ENCODE results near the gene MAP2K2.
"Not testable (repeated sequence)": the region's sequence is repeated elsewhere in the genome, so short reads cannot be mapped to it uniquely, and the experiment has no call there.

The MAP2K2 gene

DNA sequence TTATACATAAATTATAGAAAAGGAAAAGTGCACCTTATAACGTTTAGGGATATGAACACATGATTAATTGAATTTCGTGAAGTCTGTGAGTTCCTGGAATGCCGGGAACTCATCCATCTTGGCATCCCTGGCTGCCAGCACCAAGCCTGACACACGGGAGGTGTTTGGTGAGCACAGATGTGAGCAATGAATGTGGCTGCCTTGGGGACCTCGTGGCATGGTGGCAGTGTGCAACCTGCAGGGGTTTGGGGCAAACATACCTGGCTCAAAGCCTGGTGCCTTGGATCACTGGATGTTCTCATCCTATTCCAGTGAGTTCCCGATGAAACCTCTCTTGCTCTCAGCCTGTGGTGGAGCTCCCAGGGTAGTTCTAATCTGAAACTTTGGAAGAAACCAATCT lies 10.4 kb upstream of the MAP2K2 start:
- no peak overlapping the region for H3K27ac ChIP-seq (ENCODE audit: low read length)
- no peaks in the 10 kb centered on the region for H3K9me3 ChIP-seq (ENCODE audit: insufficient read depth, low read length)
- H4K20me1 ChIP-seq (ENCODE audit: insufficient read depth, low read length): no peaks in the 10 kb centered on the region
- peaks cover 12% of the 10 kb centered on the region for H3K27me3 ChIP-seq (ENCODE audit: low read depth, low read length)
- no peaks in the 10 kb centered on the region for H3K36me3 ChIP-seq (replicated peaks; ENCODE audit: low read depth, low read length)
- no peak overlapping the region for H3K4me3 ChIP-seq (ENCODE audit: low read length)
- H3K9ac ChIP-seq (ENCODE audit: low read length): no peak overlapping the region
- no peaks in the 10 kb centered on the region for H3K79me2 ChIP-seq (ENCODE audit: low read length)
- no peak overlapping the region for H2AFZ ChIP-seq (ENCODE audit: low read depth, low read length)
- H3K4me1 ChIP-seq (ENCODE audit: low read length): peaks cover 11% of the 10 kb centered on the region
- no peak for TF ChIP-seq EZH2phosphoT487 (IDR thresholded peaks at IDR 0.05; ENCODE audit: low read depth)
- TF ChIP-seq, protein P1, sequence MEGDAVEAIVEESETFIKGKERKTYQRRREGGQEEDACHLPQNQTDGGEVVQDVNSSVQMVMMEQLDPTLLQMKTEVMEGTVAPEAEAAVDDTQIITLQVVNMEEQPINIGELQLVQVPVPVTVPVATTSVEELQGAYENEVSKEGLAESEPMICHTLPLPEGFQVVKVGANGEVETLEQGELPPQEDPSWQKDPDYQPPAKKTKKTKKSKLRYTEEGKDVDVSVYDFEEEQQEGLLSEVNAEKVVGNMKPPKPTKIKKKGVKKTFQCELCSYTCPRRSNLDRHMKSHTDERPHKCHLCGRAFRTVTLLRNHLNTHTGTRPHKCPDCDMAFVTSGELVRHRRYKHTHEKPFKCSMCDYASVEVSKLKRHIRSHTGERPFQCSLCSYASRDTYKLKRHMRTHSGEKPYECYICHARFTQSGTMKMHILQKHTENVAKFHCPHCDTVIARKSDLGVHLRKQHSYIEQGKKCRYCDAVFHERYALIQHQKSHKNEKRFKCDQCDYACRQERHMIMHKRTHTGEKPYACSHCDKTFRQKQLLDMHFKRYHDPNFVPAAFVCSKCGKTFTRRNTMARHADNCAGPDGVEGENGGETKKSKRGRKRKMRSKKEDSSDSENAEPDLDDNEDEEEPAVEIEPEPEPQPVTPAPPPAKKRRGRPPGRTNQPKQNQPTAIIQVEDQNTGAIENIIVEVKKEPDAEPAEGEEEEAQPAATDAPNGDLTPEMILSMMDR (IDR thresholded peaks at IDR 0.05; ENCODE audit: low read depth, low read length): no peak
- H3K4me2 ChIP-seq (ENCODE audit: low read length): no peak overlapping the region

DNA sequence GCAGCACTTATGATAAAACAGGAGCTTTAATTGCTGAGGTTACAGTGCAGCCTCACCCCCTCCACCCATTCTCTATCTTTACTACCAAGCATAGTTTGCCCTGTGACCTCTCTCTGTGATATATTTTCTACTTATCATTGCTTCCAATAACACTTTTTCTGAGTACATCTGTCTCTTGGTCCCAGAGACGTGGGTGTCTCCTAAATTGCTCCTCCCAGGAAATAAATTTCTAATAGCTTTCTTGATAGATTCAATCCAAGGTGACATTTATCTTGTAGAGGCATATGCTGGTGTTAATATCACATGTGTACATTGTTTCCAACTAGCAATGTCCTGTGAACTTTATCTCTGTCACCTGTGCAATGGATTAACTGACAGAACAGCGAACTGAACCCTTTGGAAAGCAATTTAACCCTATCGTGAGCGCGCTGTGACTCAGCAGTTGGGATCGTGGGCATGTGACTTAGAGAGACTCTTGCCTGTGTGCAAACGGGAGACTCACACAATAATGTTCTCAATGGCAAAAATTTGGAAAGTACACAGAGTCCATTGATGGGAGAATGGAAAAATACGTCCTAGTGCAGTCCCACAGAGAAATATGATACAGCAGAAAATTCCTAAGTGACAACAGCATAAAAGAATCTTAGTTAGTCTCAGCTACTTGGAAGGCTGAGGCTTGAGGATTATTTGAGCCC lies 7.0 kb upstream of the MAP2K2 start:
- Histone ChIP-seq H4K20me1 (ENCODE audit: insufficient read depth, low read length) (no peaks in the 10 kb centered on the region), H3K27me3 (ENCODE audit: low read depth, low read length) (peaks cover 12% of the 10 kb centered on the region), H2AFZ (ENCODE audit: low read depth, low read length) (no peak overlapping the region), H3K9ac (ENCODE audit: low read length) (no peak overlapping the region), H3K4me3 (ENCODE audit: low read length) (no peak overlapping the region), H3K4me2 (ENCODE audit: low read length) (no peak overlapping the region), H3K27ac (ENCODE audit: low read length) (no peak overlapping the region), H3K36me3 (replicated peaks; ENCODE audit: low read depth, low read length) (no peaks in the 10 kb centered on the region), H3K9me3 (ENCODE audit: insufficient read depth, low read length) (no peaks in the 10 kb centered on the region), H3K79me2 (ENCODE audit: low read length) (no peaks in the 10 kb centered on the region), H3K4me1 (ENCODE audit: low read length) (no peaks in the 10 kb centered on the region)
- no peak for TF ChIP-seq EZH2phosphoT487 (IDR thresholded peaks at IDR 0.05; ENCODE audit: low read depth)
- TF ChIP-seq, protein P1 (IDR thresholded peaks at IDR 0.05; ENCODE audit: low read depth, low read length): no peak

DNA sequence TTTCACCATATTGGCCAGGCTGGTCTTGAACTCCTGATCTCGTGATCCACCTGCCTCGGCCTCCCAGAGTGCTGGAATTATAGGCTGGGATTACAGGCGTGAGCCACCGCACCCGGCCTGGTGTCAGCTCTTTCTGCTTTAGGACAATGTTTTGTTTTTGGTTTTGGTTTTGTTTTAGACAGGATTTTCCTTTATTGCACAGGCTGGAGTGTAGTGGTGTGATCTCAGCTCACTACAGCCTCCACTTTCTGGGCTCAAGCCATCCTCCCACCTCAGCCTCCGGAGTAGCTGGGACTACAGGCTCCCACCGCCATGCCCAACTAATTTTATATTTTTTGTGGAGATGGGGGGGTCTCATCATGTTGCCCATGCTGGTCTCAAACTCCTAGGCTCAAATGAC lies 5.1 kb upstream of the MAP2K2 start:
- not testable (repeated sequence) for H3K27ac ChIP-seq (ENCODE audit: low read length); H3K4me3 ChIP-seq (ENCODE audit: low read length); H3K9ac ChIP-seq (ENCODE audit: low read length); H4K20me1 ChIP-seq (ENCODE audit: insufficient read depth, low read length); H3K27me3 ChIP-seq (ENCODE audit: low read depth, low read length); H3K9me3 ChIP-seq (ENCODE audit: insufficient read depth, low read length); H3K36me3 ChIP-seq (replicated peaks; ENCODE audit: low read depth, low read length); H3K4me2 ChIP-seq (ENCODE audit: low read length); H3K4me1 ChIP-seq (ENCODE audit: low read length); H2AFZ ChIP-seq (ENCODE audit: low read depth, low read length); H3K79me2 ChIP-seq (ENCODE audit: low read length)

DNA sequence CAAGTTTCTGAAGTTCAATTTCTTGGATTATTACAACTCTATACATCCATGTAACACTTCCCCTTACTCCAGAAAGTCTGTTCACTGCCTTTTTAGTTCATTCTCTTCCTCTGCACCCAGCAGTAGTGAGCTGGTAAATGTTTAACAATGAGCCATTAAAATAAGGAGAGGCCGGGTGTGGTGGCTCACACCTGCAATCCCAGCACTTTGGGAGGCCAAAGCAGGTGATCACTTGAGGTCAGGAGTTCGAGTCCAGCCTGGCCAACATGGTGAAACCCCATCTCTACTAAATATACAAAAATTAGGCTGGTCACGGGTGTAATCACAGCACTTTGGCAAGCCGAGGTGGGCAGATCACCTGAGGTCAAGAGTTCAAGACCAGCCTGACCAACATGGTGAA lies 3.4 kb upstream of the MAP2K2 start:
- H3K4me2 ChIP-seq (ENCODE audit: low read length); H3K36me3 ChIP-seq (replicated peaks; ENCODE audit: low read depth, low read length); H3K27ac ChIP-seq (ENCODE audit: low read length): not testable (repeated sequence)

DNA sequence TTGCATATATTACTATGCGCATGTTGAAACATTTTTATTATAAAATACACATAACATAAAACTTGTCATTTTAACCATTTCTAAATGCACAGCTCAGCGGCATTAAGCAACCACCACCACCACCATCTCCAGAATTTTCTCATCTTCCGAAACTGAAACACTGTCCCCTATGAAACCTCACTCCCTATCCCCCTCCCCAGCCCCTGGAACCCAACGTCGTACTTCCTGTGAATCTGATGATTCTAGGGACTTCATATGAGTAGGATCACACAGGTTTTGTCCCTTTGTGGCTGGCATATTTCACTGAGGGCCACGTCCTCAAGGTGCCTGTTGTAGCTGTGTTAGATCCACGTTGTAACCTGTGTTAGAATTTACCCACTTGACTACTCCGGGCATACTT lies 716 bp upstream of the MAP2K2 start:
- H3K4me1 ChIP-seq (ENCODE audit: low read length): peaks cover 12% of the 10 kb centered on the region
- peaks cover 11% of the 10 kb centered on the region; the same call in 1 of the 2 replicates for H4K20me1 ChIP-seq (ENCODE audit: insufficient read depth, low read length)
- peaks cover 37% of the 10 kb centered on the region for H3K79me2 ChIP-seq (ENCODE audit: low read length)
- TF ChIP-seq, protein P1 (IDR thresholded peaks at IDR 0.05; ENCODE audit: low read depth, low read length): no peak
- no peak for TF ChIP-seq EZH2phosphoT487 (IDR thresholded peaks at IDR 0.05; ENCODE audit: low read depth)
- H3K9ac ChIP-seq (ENCODE audit: low read length): peak overlapping the region; percentile 98
- peaks cover under 1% of the 10 kb centered on the region for H3K36me3 ChIP-seq (replicated peaks; ENCODE audit: low read depth, low read length)
- peak overlapping the region; percentile 91 for H3K4me2 ChIP-seq (ENCODE audit: low read length)
- no peaks in the 10 kb centered on the region for H3K9me3 ChIP-seq (ENCODE audit: insufficient read depth, low read length)
- peak overlapping the region; percentile 66; the same call in 1 of the 2 replicates for H2AFZ ChIP-seq (ENCODE audit: low read depth, low read length)
- H3K27ac ChIP-seq (ENCODE audit: low read length): no peak overlapping the region
- H3K4me3 ChIP-seq (ENCODE audit: low read length): peak overlapping the region; percentile 100
- no peaks in the 10 kb centered on the region for H3K27me3 ChIP-seq (ENCODE audit: low read depth, low read length)

More for the DNA sequence above, 3.4 kb upstream of the MAP2K2 start:
- peaks cover 11% of the 10 kb centered on the region for H3K4me1 ChIP-seq (ENCODE audit: low read length)
- H2AFZ ChIP-seq (ENCODE audit: low read depth, low read length); H3K4me3 ChIP-seq (ENCODE audit: low read length); H3K27me3 ChIP-seq (ENCODE audit: low read depth, low read length); H4K20me1 ChIP-seq (ENCODE audit: insufficient read depth, low read length); H3K9ac ChIP-seq (ENCODE audit: low read length); H3K9me3 ChIP-seq (ENCODE audit: insufficient read depth, low read length): not testable (repeated sequence)
- peaks cover 16% of the 10 kb centered on the region for H3K79me2 ChIP-seq (ENCODE audit: low read length)

All from OCI-LY3 (cell line).